ENCODE measurements around the gene PSMD11.

DNA sequence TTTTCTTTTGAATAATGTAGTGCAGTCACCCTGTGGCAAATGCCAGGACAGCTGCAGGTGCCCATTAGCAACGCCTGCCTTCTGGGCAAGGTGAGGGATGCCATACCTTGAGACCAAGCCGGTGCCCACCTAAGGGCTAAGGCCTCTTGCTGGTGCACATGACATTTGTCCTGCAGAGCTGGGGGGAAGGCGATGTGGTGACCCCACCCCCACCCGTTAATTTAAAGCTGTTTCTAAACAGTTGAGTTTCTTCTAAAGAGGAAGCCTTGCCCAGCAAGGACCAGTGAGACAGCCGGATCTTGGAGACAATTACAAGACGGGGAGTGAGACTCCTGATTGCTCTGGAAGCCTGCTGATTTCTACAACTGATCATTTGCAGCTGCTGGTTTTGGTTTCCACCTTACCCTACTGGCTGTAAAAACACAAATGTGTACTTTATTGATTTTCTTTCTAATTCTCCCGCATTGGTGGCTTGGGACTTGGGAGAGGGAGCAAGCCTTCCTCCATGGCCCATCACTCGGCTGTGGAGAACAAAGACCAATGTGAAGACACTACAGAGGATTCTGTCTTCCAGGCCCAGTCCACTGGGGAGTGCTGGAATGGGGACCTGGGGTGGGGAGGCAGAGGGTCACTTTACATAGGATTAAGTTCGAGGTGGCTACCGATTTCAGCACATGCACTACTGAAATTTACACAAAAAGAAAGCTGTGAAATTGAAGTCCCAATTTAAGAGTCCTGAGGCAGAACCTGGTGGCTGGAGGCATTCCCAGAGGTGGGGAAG is 45.2 kb downstream of the PSMD11 start:
- TF ChIP-seq CTCF (IDR thresholded peaks at IDR 0.05 in 8 of 11, conservative IDR thresholded peaks at IDR 0.05 in 3 of 11) (no peak), POLR2A (IDR thresholded peaks at IDR 0.05) (no peak), POLR2AphosphoS5 (IDR thresholded peaks at IDR 0.05) (no peak)

All from spleen (tissue), 7 donors.